AG04450 (cell line): ENCODE results near the gene ZFP69. TPM values are rescaled to one million over a fixed set of nuclear protein-coding genes. Genes with fewer than 3 reads are reported as not detected.

Source experiments
- CTCF ChIA-PET: fragments of 300-600, 350-600 bp; formaldehyde crosslinking; extraction: SDS; loops from one replicate; lab custom pipeline; 2022; ENCODE audit warnings: antibody characterized with exemption, inconsistent platforms; lab: Charles Lee
- POLR2A ChIA-PET: fragments of 350-600 bp; formaldehyde crosslinking; extraction: SDS; loops from one replicate; lab custom pipeline; 2021; ENCODE audit warnings: antibody characterized with exemption, inconsistent platforms; lab: Yijun Ruan, JAX
- DNase-seq: peaks from one replicate; pipeline ENCODE4 v3.0.0-alpha.2; 2011; ENCODE audit warnings: low read depth, low spot score
- H3K27ac ChIP-seq: one replicate; pipeline ENCODE4 v1.5.1; 2012; ENCODE audit warnings: low read depth, low read length, control low read depth
- H3K27me3 ChIP-seq: one replicate; pipeline ENCODE4 v1.6.0; 2012; ENCODE audit warnings: low read length; ENCODE audit not compliant: control insufficient read depth, insufficient read depth
- H3K4me3 ChIP-seq: 2 replicates; pipeline ENCODE4 v1.5.1; 2011; ENCODE audit warnings: mild to moderate bottlenecking, low read depth, low read length, control low read depth
- H3K9me3 ChIP-seq: 2 replicates; pipeline ENCODE4 v1.5.1; 2012; ENCODE audit warnings: low read length; ENCODE audit not compliant: control insufficient read depth, insufficient read depth
- CTCF ChIP-seq: IDR thresholded peaks from 2 replicates; pipeline ENCODE4 v1.5.1; 2011; ENCODE audit warnings: low read depth, low read length, control low read depth, inconsistent platforms
- polyA plus RNA-seq: library from polyadenylated mRNA; depleted of rRNA; stranded (reverse); fragments of >200 nt; gene quantifications from 2 replicates; pipeline ENCODE4 v1.2.3, GENCODE V29; 2011; rRNA removed

ZFP69 gene
- polyA plus RNA-seq, 1 experiment, result 3.1 TPM

GRCh38 chr1:40539338-40539737 is 62.2 kb downstream of the ZFP69 start:
- Histone ChIP-seq H3K4me3 (no peak overlapping the region), H3K9me3 (no peaks in the 10 kb centered on the region), H3K27me3 (no peaks in the 10 kb centered on the region), H3K27ac (no peak overlapping the region)
- no peak for TF ChIP-seq CTCF
- ChIA-PET CTCF (no interaction called here), POLR2A (no interaction called here)
- DNase-seq, result no peak

Other genes starting within 250 kb of the ZFP69 start
- not detected in 2 replicates for gene TMCO2, start 229.4 kb upstream of the ZFP69 start, polyA plus RNA-seq
- gene ZMPSTE24, start 219.1 kb upstream of the ZFP69 start, polyA plus RNA-seq, result 40.1 and 55.8 TPM in 2 replicates
- 1.1 and 1.7 TPM in 2 replicates for gene COL9A2, start 160.0 kb upstream of the ZFP69 start, polyA plus RNA-seq
- 22.5 and 24.4 TPM in 2 replicates for gene SMAP2, start 103.6 kb upstream of the ZFP69 start, polyA plus RNA-seq
- 4.4 and 5.9 TPM in 2 replicates for gene ZFP69B, start 26.8 kb upstream of the ZFP69 start, polyA plus RNA-seq
- 8.3 and 11.1 TPM in 2 replicates for gene EXO5, start 31.5 kb downstream of the ZFP69 start, polyA plus RNA-seq
- 2.3 and 3.2 TPM in 2 replicates for gene ZNF684, start 54.3 kb downstream of the ZFP69 start, polyA plus RNA-seq
- 0.33 and 0.36 TPM in 2 replicates for gene RIMS3, start 188.4 kb downstream of the ZFP69 start, polyA plus RNA-seq
- gene NFYC, start 214.4 kb downstream of the ZFP69 start, polyA plus RNA-seq, result 37.9 and 39.9 TPM in 2 replicates